Stimulated activated effector memory CD8-positive, alpha-beta T cell treated with anti-CD3 and anti-CD28 coated beads, Interleukin-12 subunit alpha, Interleukin-12 subunit beta, amount 100 ng/mL, for 72 hours (primary cell): ENCODE measurements around the gene PGR.
"Not testable (repeated sequence)": the region's sequence is repeated elsewhere in the genome, so short reads cannot be mapped to it uniquely, and the experiment has no call there.

ENCODE experiments used
- ATAC-seq: fragments of 150-1000 bp; cut with Tn5 transposase; 2 replicates; pipeline ENCODE4 v1.10.0; 2021
- DNase-seq, 2 donors: peaks; one replicate each; pipeline ENCODE4 v3.0.0; 2021 to 2022; ENCODE audit warnings: low spot score in 2 of 2
- H3K27ac Mint-ChIP-seq: one replicate; pipeline ENCODE4 v1.8.0; 2022; ENCODE audit warnings: mild to moderate bottlenecking, mixed read lengths
- H3K36me3 Mint-ChIP-seq: one replicate; pipeline ENCODE4 v1.8.0; 2022; ENCODE audit warnings: mild to moderate bottlenecking, mixed read lengths
- H3K4me1 Mint-ChIP-seq: one replicate; pipeline ENCODE4 v1.8.0; 2022; ENCODE audit warnings: mixed read lengths
- H3K4me3 Mint-ChIP-seq: one replicate; pipeline ENCODE4 v1.8.0; 2022; ENCODE audit warnings: mild to moderate bottlenecking, mixed read lengths
- H3K9me3 Mint-ChIP-seq: one replicate; pipeline ENCODE4 v1.8.0; 2022; ENCODE audit warnings: mixed read lengths

The PGR gene

DNA sequence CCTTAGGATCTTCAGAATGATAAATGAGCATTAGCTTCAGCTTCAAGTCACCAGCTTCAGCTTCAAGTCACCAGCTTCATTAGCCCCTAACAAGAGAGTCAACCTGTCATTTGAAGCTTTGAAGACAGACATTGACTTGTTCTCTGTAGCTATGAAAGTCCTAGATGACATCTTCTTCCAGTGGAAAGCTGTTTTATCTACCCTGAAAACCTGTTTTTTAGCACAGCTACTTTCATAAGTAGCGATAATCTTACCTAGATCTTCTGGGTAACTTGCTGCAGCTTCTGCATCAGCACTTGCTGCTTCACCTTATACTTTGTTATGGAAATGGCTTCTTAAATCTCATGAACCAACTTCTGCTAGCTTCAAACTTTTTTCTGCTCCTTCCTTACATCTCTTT, 85.7 kb downstream of the PGR start:
- H3K36me3 Mint-ChIP-seq, result no peaks in the 10 kb centered on the region
- H3K9me3 Mint-ChIP-seq, result peaks cover 17% of the 10 kb centered on the region
- ATAC-seq, result no peak
- H3K4me1 Mint-ChIP-seq, result no peaks in the 10 kb centered on the region
- H3K27ac Mint-ChIP-seq, result no peak overlapping the region
- no peak overlapping the region for H3K4me3 Mint-ChIP-seq
- DNase-seq, result no peak

GRCh38 chr11:101035872-101036271, 93.7 kb downstream of the PGR start:
- Mint-ChIP-seq H3K4me3 (no peak overlapping the region), H3K36me3 (no peaks in the 10 kb centered on the region), H3K4me1 (no peaks in the 10 kb centered on the region), H3K9me3 (peaks cover 16% of the 10 kb centered on the region), H3K27ac (no peak overlapping the region)
- ATAC-seq, result no peak
- no peak for DNase-seq

DNA sequence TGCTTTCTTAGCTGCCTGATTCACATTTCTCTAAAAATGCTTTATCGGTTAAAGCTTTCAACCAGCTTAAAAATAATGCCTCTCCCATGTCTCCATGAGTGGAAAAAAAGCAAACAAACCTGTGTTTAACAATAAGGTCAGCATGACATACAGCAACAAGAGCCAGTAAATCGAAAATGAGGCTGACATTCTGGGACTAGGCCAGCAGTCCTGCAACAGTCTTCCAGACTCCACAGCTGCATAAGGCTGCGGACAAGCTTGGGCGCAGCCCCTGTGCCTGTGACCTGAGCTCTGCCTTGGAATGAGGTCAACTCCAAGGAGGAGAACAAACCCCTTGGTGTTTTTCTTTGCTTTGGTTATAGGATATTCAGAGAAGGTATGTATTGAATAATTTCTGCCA, 95.5 kb downstream of the PGR start:
- Mint-ChIP-seq H3K27ac (no peak overlapping the region), H3K36me3 (no peaks in the 10 kb centered on the region), H3K9me3 (peaks cover 9% of the 10 kb centered on the region), H3K4me3 (no peak overlapping the region), H3K4me1 (no peaks in the 10 kb centered on the region)
- ATAC-seq, result no peak
- DNase-seq, result no peak

GRCh38 chr11:101032991-101033390, 96.6 kb downstream of the PGR start:
- H3K4me1 Mint-ChIP-seq, result no peaks in the 10 kb centered on the region
- no peak overlapping the region for H3K4me3 Mint-ChIP-seq
- no peak overlapping the region for H3K27ac Mint-ChIP-seq
- no peaks in the 10 kb centered on the region for H3K36me3 Mint-ChIP-seq
- ATAC-seq (no peak), DNase-seq (no peak)
- peaks cover 9% of the 10 kb centered on the region for H3K9me3 Mint-ChIP-seq

DNA sequence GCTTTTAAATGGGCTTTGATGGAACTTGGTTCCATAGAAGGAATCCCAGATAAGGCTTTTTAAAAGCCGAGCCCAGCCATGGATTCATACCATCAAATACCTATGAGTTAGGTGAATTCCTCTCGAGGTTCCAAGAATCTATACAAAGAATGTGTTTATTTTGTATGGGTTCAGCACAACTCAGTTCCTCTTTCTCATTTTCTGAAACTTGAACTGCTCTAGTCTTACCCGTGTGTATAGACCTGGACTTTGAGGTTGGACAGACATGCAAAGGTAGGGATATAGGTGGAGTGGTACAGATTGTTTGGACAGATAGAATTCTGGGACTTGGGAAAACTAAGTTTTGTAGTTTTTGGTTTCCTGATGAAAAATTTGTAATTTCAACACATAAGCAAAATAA, 97.9 kb downstream of the PGR start:
- no peak overlapping the region for H3K4me3 Mint-ChIP-seq
- peaks cover 4% of the 10 kb centered on the region for H3K9me3 Mint-ChIP-seq
- DNase-seq (no peak), ATAC-seq (no peak)
- H3K4me1 Mint-ChIP-seq, result no peaks in the 10 kb centered on the region
- no peaks in the 10 kb centered on the region for H3K36me3 Mint-ChIP-seq
- H3K27ac Mint-ChIP-seq, result no peak overlapping the region

- no peak overlapping the region for H3K27ac Mint-ChIP-seq
- H3K4me3 Mint-ChIP-seq, result no peak overlapping the region
- H3K4me1 Mint-ChIP-seq, result no peaks in the 10 kb centered on the region
- DNase-seq (no peak), ATAC-seq (no peak)
- peaks cover 4% of the 10 kb centered on the region for H3K9me3 Mint-ChIP-seq
- no peaks in the 10 kb centered on the region for H3K36me3 Mint-ChIP-seq
These were observed 98.9 kb downstream of the PGR start for GRCh38 chr11:101030692-101031091.

DNA sequence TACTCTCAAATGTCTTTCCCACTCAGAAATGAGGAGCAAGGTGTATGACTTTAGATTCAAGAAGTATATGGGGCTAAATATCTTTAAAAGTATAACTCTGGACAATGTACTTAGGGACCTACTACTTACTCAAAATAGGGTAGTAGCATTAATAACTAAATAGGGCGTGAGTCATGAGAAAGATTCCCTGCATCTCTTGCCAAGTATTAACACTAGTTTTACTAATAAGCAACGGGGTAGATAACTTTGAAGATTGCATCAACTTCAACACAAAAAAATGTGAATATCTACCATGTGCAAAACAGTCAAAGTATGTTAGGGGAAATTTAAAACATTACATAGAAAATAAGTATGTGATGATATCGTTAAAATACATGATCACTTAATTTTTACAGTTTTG, 99.6 kb downstream of the PGR start:
- no peaks in the 10 kb centered on the region for H3K36me3 Mint-ChIP-seq
- ATAC-seq (no peak), DNase-seq (no peak)
- no peak overlapping the region for H3K27ac Mint-ChIP-seq
- no peaks in the 10 kb centered on the region for H3K4me1 Mint-ChIP-seq
- H3K9me3 Mint-ChIP-seq, result peaks cover 4% of the 10 kb centered on the region
- H3K4me3 Mint-ChIP-seq, result no peak overlapping the region

DNA sequence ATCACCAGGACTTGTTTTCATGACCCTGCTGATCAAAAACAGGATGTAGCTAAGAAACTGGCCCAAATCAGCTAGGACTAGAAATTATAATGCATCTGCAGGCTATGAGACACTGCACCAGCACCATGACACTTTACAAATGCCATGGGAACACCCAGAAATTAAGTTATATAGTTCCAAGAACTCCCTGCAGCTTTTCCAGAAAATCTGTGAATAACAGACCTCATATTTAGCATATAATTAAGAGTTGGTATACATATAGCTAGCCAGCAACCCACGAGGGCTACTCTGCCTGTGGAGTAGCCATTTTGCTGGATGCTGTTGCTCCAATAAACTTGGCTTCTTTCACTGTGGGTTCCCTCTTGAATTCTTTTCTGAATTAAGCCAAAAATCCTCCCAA, 101.0 kb downstream of the PGR start:
- no peaks in the 10 kb centered on the region for H3K4me1 Mint-ChIP-seq
- ATAC-seq, result no peak

DNA sequence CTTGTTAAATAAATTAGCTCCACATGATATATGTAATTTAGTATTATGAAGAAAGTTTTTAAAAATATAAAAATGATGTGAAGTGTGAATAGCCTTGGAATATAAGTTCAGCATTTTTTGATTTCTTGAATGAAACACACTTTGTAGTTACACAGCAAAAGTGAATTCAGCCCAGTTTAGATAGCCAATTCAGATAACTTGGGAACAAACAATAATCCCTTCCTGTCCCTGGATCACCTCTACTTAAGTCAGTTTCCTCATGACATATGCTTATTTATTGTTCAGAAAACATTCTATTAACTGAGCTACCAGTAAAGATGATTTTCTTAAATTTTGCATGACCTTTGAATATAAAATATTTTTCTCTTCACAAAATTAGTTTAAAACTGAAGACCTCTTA, 107.4 kb downstream of the PGR start:
- ATAC-seq (no peak), DNase-seq (no peak)
- no peaks in the 10 kb centered on the region for H3K4me1 Mint-ChIP-seq
- H3K36me3 Mint-ChIP-seq, result no peaks in the 10 kb centered on the region
- H3K9me3 Mint-ChIP-seq, result no peaks in the 10 kb centered on the region
- H3K27ac Mint-ChIP-seq, result no peak overlapping the region
- H3K4me3 Mint-ChIP-seq, result no peak overlapping the region

More for the DNA sequence above, 101.0 kb downstream of the PGR start:
- no peaks in the 10 kb centered on the region for H3K36me3 Mint-ChIP-seq
- H3K4me3 Mint-ChIP-seq, result no peak overlapping the region
- H3K9me3 Mint-ChIP-seq, result peaks cover 4% of the 10 kb centered on the region
- H3K27ac Mint-ChIP-seq, result no peak overlapping the region
- DNase-seq, result no peak

GRCh38 chr11:101019870-101020269, 109.7 kb downstream of the PGR start:
- no peak for DNase-seq
- no peak overlapping the region for H3K4me3 Mint-ChIP-seq
- H3K9me3 Mint-ChIP-seq, result peaks cover 4% of the 10 kb centered on the region
- ATAC-seq, result no peak
- no peaks in the 10 kb centered on the region for H3K4me1 Mint-ChIP-seq
- no peak overlapping the region for H3K27ac Mint-ChIP-seq
- H3K36me3 Mint-ChIP-seq, result no peaks in the 10 kb centered on the region

- Mint-ChIP-seq H3K9me3 (peaks cover 12% of the 10 kb centered on the region), H3K27ac (no peak overlapping the region), H3K4me1 (no peaks in the 10 kb centered on the region), H3K4me3 (no peak overlapping the region), H3K36me3 (no peaks in the 10 kb centered on the region)
- no peak for ATAC-seq
- no peak for DNase-seq
These were observed 114.9 kb downstream of the PGR start for GRCh38 chr11:101014600-101015285.

DNA sequence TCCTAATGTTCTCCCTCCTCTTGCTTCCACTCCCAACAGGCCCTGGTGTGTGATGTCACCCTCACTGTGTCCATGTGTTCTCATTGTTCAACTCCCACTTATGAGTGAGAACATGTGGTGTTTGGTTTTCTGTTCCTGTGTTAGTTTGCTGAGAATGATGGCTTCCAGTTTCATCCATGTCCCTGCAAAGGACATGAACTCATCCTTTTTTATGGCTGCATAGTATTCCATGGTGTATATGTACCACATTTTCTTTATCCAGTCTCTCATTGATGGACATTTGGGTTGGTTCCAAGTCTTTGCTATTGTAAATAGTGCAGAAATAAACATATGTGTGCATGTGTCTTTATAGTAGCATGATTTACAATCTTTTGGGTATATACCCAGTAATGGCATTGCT, 115.9 kb downstream of the PGR start:
- not testable (repeated sequence) for ATAC-seq, H3K4me3 Mint-ChIP-seq, DNase-seq, H3K27ac Mint-ChIP-seq, H3K36me3 Mint-ChIP-seq, H3K4me1 Mint-ChIP-seq
- peaks cover 12% of the 10 kb centered on the region for H3K9me3 Mint-ChIP-seq

- ATAC-seq, result no peak
- H3K27ac Mint-ChIP-seq, result no peak overlapping the region
These were observed 117.7 kb downstream of the PGR start for GRCh38 chr11:101011881-101012280.

GRCh38 chr11:101010899-101011298, 118.7 kb downstream of the PGR start:
- Mint-ChIP-seq H3K9me3 (peaks cover 12% of the 10 kb centered on the region), H3K4me3 (no peak overlapping the region), H3K4me1 (no peaks in the 10 kb centered on the region), H3K27ac (no peak overlapping the region), H3K36me3 (no peaks in the 10 kb centered on the region)
- ATAC-seq (no peak), DNase-seq (no peak)

More at GRCh38 chr11:101011881-101012280, 117.7 kb downstream of the PGR start:
- H3K9me3 Mint-ChIP-seq, result peaks cover 12% of the 10 kb centered on the region
- DNase-seq, result no peak
- no peak overlapping the region for H3K4me3 Mint-ChIP-seq
- H3K4me1 Mint-ChIP-seq, result no peaks in the 10 kb centered on the region
- no peaks in the 10 kb centered on the region for H3K36me3 Mint-ChIP-seq

- ATAC-seq (no peak), DNase-seq (no peak)
- H3K36me3 Mint-ChIP-seq, result no peaks in the 10 kb centered on the region
- H3K4me1 Mint-ChIP-seq, result no peaks in the 10 kb centered on the region
- no peak overlapping the region for H3K4me3 Mint-ChIP-seq
- H3K9me3 Mint-ChIP-seq, result peaks cover 8% of the 10 kb centered on the region
- H3K27ac Mint-ChIP-seq, result no peak overlapping the region
These were observed 119.9 kb downstream of the PGR start for GRCh38 chr11:101009690-101010055.

DNA sequence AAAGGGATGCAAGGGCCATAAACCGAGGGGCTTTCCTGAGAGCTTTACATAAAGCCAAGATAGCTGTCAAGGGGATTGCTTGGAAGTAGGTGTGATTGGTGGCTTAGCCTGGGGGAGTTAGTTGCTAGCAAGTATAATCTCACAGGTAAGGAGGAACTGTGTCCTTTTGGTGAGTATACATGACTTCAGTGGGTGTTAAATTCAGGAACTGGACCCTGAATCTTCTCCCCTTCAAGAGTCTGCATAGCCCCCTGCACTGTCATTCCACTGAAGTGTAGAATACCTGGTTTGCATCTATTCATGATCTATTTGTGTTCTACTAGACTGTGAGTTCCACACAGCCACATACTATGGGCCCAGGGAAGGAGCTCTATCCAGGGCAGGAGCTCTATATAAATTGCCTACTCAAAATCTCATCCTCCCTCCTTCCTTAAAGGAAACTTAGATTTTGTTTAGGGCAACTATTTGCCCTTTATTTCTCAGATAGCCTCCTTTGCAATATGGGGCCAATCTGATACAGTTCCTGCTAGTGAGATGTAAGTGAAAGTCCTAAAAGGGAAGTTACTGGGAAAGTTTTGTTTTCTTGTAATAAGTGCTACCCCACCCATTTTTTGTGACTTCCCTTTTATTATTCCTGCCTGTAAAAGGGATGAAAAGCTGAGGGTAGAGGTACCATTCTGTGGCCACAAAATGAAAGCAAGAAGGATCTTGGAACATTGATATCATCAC, 120.5 kb downstream of the PGR start:
- no peak for ATAC-seq
- no peak for DNase-seq
- H3K9me3 Mint-ChIP-seq, result peaks cover 8% of the 10 kb centered on the region
- no peak overlapping the region for H3K4me3 Mint-ChIP-seq
- H3K36me3 Mint-ChIP-seq, result no peaks in the 10 kb centered on the region
- no peak overlapping the region for H3K27ac Mint-ChIP-seq
- H3K4me1 Mint-ChIP-seq, result no peaks in the 10 kb centered on the region
